Upper lobe of left lung (tissue), 6 donors: Measurements from ENCODE around the gene KLHL34. TPM values are rescaled to one million over a fixed set of nuclear protein-coding genes. Genes with fewer than 3 reads are reported as not detected.

Experiments
- ATAC-seq, 2 donors: fragments of 200-7000 bp; cut with Tn5 transposase; one replicate each; pipeline ENCODE4 v1.9.1; 2022; ENCODE audit warnings: mild to moderate bottlenecking in 2 of 2, moderate library complexity in 2 of 2; ENCODE audit not compliant: low FRiP score in 2 of 2
- DNase-seq, 2 donors: peaks; one replicate each; pipeline ENCODE4 v3.0.0-alpha.2; 2019 to 2020
- H3K27ac ChIP-seq, 4 donors: fragments of 200-600 bp; sonication (generic); one replicate each; pipeline ENCODE4 v1.5.1; 2016 to 2019
- H3K27me3 ChIP-seq, 4 donors: fragments of 200-600 bp; sonication (generic); one replicate each; pipeline ENCODE4 v1.5.1; 2017 to 2019
- H3K36me3 ChIP-seq, 4 donors: fragments of 200-600 bp; sonication (generic); one replicate each; pipeline ENCODE4 v1.5.1; 2016 to 2019
- H3K4me1 ChIP-seq, 4 donors: fragments of 200-600 bp; sonication (generic); one replicate each; pipeline ENCODE4 v1.5.1; 2018 to 2019
- H3K4me3 ChIP-seq, 4 donors: fragments of 200-600 bp; sonication (generic); one replicate each; pipeline ENCODE4 v1.5.1; 2017 to 2019; ENCODE audit warnings: mild to moderate bottlenecking in 2 of 4, moderate library complexity in 1 of 4
- H3K9me3 ChIP-seq, 4 donors: fragments of 200-600 bp; sonication (generic); one replicate each; pipeline ENCODE4 v1.5.1; 2018 to 2019
- CTCF ChIP-seq, 6 experiments: fragments of 450-650 bp in 4 of 6; fragments of 200-600 bp in 2 of 6; sonication (generic) in 2 of 6; IDR thresholded peaks; one replicate each; pipeline ENCODE4 v1.5.1; 2016 to 2019; ENCODE audit warnings: antibody characterized with exemption in 6 of 6
- EP300 ChIP-seq, 4 donors: sonication (generic); formaldehyde crosslinking; IDR thresholded peaks; one replicate each; pipeline ENCODE4 v1.5.1; 2017; ENCODE audit warnings: antibody characterized with exemption in 4 of 4, control low read depth in 2 of 4
- POLR2A ChIP-seq, 4 donors: fragments of 450-650 bp; IDR thresholded peaks; one replicate each; pipeline ENCODE4 v1.5.1; 2016 to 2017; ENCODE audit warnings: antibody characterized with exemption in 4 of 4, mild to moderate bottlenecking in 2 of 4
- POLR2AphosphoS5 ChIP-seq, 2 donors: sonication (generic); formaldehyde crosslinking; IDR thresholded peaks; one replicate each; pipeline ENCODE4 v1.5.1; 2017; ENCODE audit warnings: antibody characterized with exemption in 2 of 2
- WGBS, 2 donors: methylation state at CpG; one replicate each; pipeline ENCODE4 v1.1.5; 2017 to 2018; 5-methylcytosine and 5-hydroxymethylcytosine counted together
- total RNA-seq, 6 donors: library from RNA; depleted of rRNA in 4 of 6; stranded (reverse); fragments of >200 nt in 4 of 6; gene quantifications; one replicate each; pipeline versions ENCODE4 v1.1.0 to v1.2.1, GENCODE V29; 2016 to 2021
- donor health status: DM: no; HTN: no; CAD: no; lungs with moderate emphysema.
- donor health status: DM: no; HTN: yes; CAD: no; lungs with severe emphysema.

The KLHL34 gene
- total RNA-seq, 6 donors from 2014 or later, result not detected

DNA sequence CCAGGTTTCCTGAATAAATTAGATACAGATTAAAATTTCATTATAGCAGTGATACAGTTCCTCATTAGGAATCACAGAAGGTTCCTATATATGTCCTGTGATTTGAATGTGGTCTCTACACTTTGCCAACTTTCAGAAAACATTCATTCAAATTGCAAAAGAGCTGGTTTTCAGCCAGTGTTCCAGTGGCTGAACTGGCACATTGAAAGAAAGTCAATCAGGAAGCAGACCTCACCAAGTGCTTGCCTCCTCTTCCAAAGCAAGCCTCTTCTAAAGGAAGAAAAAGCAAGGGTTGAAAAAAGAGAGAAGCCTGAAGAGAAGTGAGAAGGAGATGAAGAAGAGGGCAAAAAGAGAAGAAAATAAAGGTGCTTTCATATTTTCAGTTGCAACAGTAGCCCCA lies 12.7 kb downstream of the KLHL34 start:
- ATAC-seq (no peak), DNase-seq (no peak)
- Histone ChIP-seq H3K4me1 (no peaks in the 10 kb centered on the region), H3K36me3 (no peaks in the 10 kb centered on the region), H3K4me3 (no peak overlapping the region), H3K27me3 (no peaks in the 10 kb centered on the region), H3K9me3 (no peaks in the 10 kb centered on the region), H3K27ac (no peak overlapping the region)
- no peak for TF ChIP-seq POLR2A (IDR thresholded peaks at IDR 0.05)
- no peak for TF ChIP-seq EP300 (IDR thresholded peaks at IDR 0.05)
- no peak for TF ChIP-seq CTCF (IDR thresholded peaks at IDR 0.05)
- TF ChIP-seq POLR2AphosphoS5 (IDR thresholded peaks at IDR 0.05), result no peak

GRCh38 chrX:21639775-21640174 lies 18.4 kb downstream of the KLHL34 start:
- no peak overlapping the region for H3K4me3 ChIP-seq
- ATAC-seq (no peak), DNase-seq (no peak)
- no peak overlapping the region for H3K27ac ChIP-seq
- no peaks in the 10 kb centered on the region for H3K9me3 ChIP-seq
- no peaks in the 10 kb centered on the region for H3K36me3 ChIP-seq
- no peaks in the 10 kb centered on the region for H3K27me3 ChIP-seq
- no peaks in the 10 kb centered on the region for H3K4me1 ChIP-seq
- 75 to 88% methylated on average over 3 of the region's 3 CpGs for WGBS, 2 donors
- TF ChIP-seq POLR2AphosphoS5 (IDR thresholded peaks at IDR 0.05) (no peak), POLR2A (IDR thresholded peaks at IDR 0.05) (no peak), CTCF (IDR thresholded peaks at IDR 0.05) (no peak), EP300 (IDR thresholded peaks at IDR 0.05) (no peak)

DNA sequence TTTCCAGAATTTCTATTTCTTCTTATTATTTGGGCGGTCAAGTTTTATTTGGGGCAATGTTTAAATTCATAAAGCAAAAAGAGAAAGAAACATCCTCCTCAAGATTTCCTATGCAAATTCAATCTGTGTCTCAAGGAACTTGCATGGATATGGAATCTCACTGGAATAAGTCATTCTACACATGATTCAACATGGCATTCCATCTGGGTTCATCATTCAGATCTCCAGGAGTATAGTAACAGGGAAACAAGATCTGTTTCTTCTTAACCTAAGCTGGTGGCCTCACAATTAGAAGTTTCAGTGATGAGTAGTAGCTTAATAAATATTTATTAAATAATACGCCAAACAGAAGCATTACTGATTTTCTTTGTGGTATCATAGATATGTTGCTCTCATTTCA lies 19.8 kb downstream of the KLHL34 start:
- ATAC-seq (no peak), DNase-seq (no peak)
- Histone ChIP-seq H3K9me3 (no peaks in the 10 kb centered on the region), H3K4me3 (no peak overlapping the region), H3K27me3 (no peaks in the 10 kb centered on the region), H3K4me1 (no peaks in the 10 kb centered on the region), H3K36me3 (no peaks in the 10 kb centered on the region), H3K27ac (no peak overlapping the region)
- 88 to 96% methylated on average over 2 of the region's 2 CpGs for WGBS, 2 donors
- TF ChIP-seq CTCF (IDR thresholded peaks at IDR 0.05) (no peak), POLR2AphosphoS5 (IDR thresholded peaks at IDR 0.05) (no peak), POLR2A (IDR thresholded peaks at IDR 0.05) (no peak)

GRCh38 chrX:21632027-21632426 lies 26.1 kb downstream of the KLHL34 start:
- no peak overlapping the region for H3K27ac ChIP-seq
- DNase-seq (no peak), ATAC-seq (no peak)
- WGBS, 2 donors, result 53 to 81% methylated on average over 2 of the region's 2 CpGs
- H3K9me3 ChIP-seq, result peaks cover 0 to 6% (median 0%) of the 10 kb centered on the region in 4 donors
- no peaks in the 10 kb centered on the region for H3K4me1 ChIP-seq
- no peaks in the 10 kb centered on the region for H3K27me3 ChIP-seq
- H3K4me3 ChIP-seq, result no peak overlapping the region
- H3K36me3 ChIP-seq, result no peaks in the 10 kb centered on the region
- no peak for TF ChIP-seq EP300 (IDR thresholded peaks at IDR 0.05)
- no peak for TF ChIP-seq CTCF (IDR thresholded peaks at IDR 0.05)
- TF ChIP-seq POLR2AphosphoS5 (IDR thresholded peaks at IDR 0.05), result no peak
- no peak for TF ChIP-seq POLR2A (IDR thresholded peaks at IDR 0.05)

GRCh38 chrX:21623778-21624501 lies 34.2 kb downstream of the KLHL34 start:
- ATAC-seq, result no peak
- H3K27ac ChIP-seq, result no peak overlapping the region
- no peak for DNase-seq
- no peak overlapping the region for H3K4me3 ChIP-seq
- TF ChIP-seq CTCF (IDR thresholded peaks at IDR 0.05) (no peak), EP300 (IDR thresholded peaks at IDR 0.05) (no peak), POLR2A (IDR thresholded peaks at IDR 0.05) (no peak), POLR2AphosphoS5 (IDR thresholded peaks at IDR 0.05) (no peak)
- no peaks in the 10 kb centered on the region for H3K4me1 ChIP-seq
- peaks cover 0 to 6% (median 0%) of the 10 kb centered on the region in 4 donors for H3K9me3 ChIP-seq
- H3K27me3 ChIP-seq, result no peaks in the 10 kb centered on the region
- H3K36me3 ChIP-seq, result no peaks in the 10 kb centered on the region
